Endothelial cell of umbilical vein (primary cell): ENCODE measurements around the gene COBLL1. TPM values are rescaled to one million over a fixed set of nuclear protein-coding genes. Genes with fewer than 3 reads are reported as not detected.

ENCODE experiments used
- BruUV-seq: library from RNA; stranded (reverse); fragments of 400-500 nt; replicated peaks from 2 replicates; lab custom pipeline; 2021; lab: Mats Ljungman, UMichigan
- CTCF ChIA-PET: fragments of 300-600, 350-600 bp; sonication (Branson Sonifier 250); formaldehyde crosslinking; loops from one replicate; lab custom pipeline; 2021; ENCODE audit warnings: antibody characterized with exemption, inconsistent platforms; lab: Charles Lee
- POLR2A ChIA-PET: fragments of 300-600, 350-600 bp; sonication (Branson Sonifier 250); formaldehyde crosslinking; loops from one replicate; lab custom pipeline; 2021; ENCODE audit warnings: antibody characterized with exemption, inconsistent platforms; lab: Charles Lee
- DNase-seq: peaks from one replicate; pipeline ENCODE4 v3.0.0-alpha.2; 2011; ENCODE audit warnings: low read depth, low spot score
- FAIRE-seq: peaks from 2 replicates; lab custom pipeline; 2011; peaks lifted over from hg19 to GRCh38; lab: Jason Lieb, UNC
- H2AFZ ChIP-seq: 2 replicates; pipeline ENCODE4 v1.6.0; 2012; ENCODE audit warnings: low read depth, low read length, control low read depth, inconsistent platforms
- H3K27ac ChIP-seq: 2 replicates; pipeline ENCODE4 v1.5.1; 2011; ENCODE audit warnings: low read depth, mild to moderate bottlenecking, control low read depth, low read length, moderate library complexity; ENCODE audit not compliant: insufficient read depth
- H3K27me3 ChIP-seq, 2 experiments: 2 replicates each; pipeline versions ENCODE4 v1.6.0 to v1.6.1; 2011; ENCODE audit warnings: low read length in 2 of 2, mixed read lengths in 1 of 2; ENCODE audit not compliant: control insufficient read depth in 2 of 2, insufficient read depth in 2 of 2
- H3K36me3 ChIP-seq, 2 experiments: 2 replicates in 1 of 2; 3 replicates in 1 of 2; pipeline ENCODE4 v1.5.1; 2011; ENCODE audit warnings: low read length in 2 of 2, mild to moderate bottlenecking in 1 of 2, moderate library complexity in 1 of 2; ENCODE audit not compliant: control insufficient read depth in 2 of 2, insufficient read depth in 2 of 2; ENCODE audit errors: extremely low read depth in 1 of 2
- H3K4me1 ChIP-seq: 3 replicates; pipeline ENCODE4 v1.5.1; 2011; ENCODE audit warnings: mild to moderate bottlenecking, low read length; ENCODE audit not compliant: control insufficient read depth, insufficient read depth; ENCODE audit errors: extremely low read depth
- H3K4me2 ChIP-seq: 2 replicates; pipeline ENCODE4 v1.6.1; 2011; ENCODE audit warnings: low read length, control low read depth, mixed read lengths; ENCODE audit not compliant: insufficient read depth
- H3K4me3 ChIP-seq, 3 experiments: fragments of 200-600 bp in 1 of 3; sonication (generic), shearing (Covaris generic) in 1 of 3; replicated peaks in 1 of 3; 2 replicates each; pipeline ENCODE4 v1.5.1; 2011 to 2016; ENCODE audit warnings: control low read depth in 3 of 3, low read length in 3 of 3, mild to moderate bottlenecking in 2 of 3, inconsistent platforms in 1 of 3, low read depth in 1 of 3, moderate library complexity in 1 of 3; ENCODE audit not compliant: insufficient read depth in 1 of 3
- H3K79me2 ChIP-seq: 2 replicates; pipeline ENCODE4 v1.6.0; 2012; ENCODE audit warnings: low read length, inconsistent platforms; ENCODE audit not compliant: control insufficient read depth, insufficient read depth
- H3K9ac ChIP-seq: replicated peaks from 2 replicates; pipeline ENCODE3; 2011; ENCODE audit warnings: low read length, control low read depth; ENCODE audit not compliant: insufficient read depth; ENCODE audit errors: extremely low read depth
- H3K9me1 ChIP-seq: replicated peaks from 3 replicates; pipeline ENCODE4 v1.6.0; 2011; ENCODE audit warnings: mild to moderate bottlenecking, low read length; ENCODE audit not compliant: control insufficient read depth, insufficient read depth; ENCODE audit errors: extremely low read depth
- H3K9me3 ChIP-seq: replicated peaks from 2 replicates; pipeline ENCODE4 v1.5.1; 2012; ENCODE audit warnings: low read length, inconsistent platforms; ENCODE audit not compliant: control insufficient read depth, insufficient read depth
- H4K20me1 ChIP-seq: replicated peaks from 2 replicates; pipeline ENCODE3; 2011; ENCODE audit warnings: mild to moderate bottlenecking, low read length; ENCODE audit not compliant: control insufficient read depth, insufficient read depth; ENCODE audit errors: extremely low read depth
- EZH2 ChIP-seq: IDR thresholded peaks from 2 replicates; pipeline ENCODE4 v1.6.1; 2012; ENCODE audit warnings: borderline replicate concordance, low read depth, mild to moderate bottlenecking, moderate library complexity, low read length, inconsistent platforms; ENCODE audit not compliant: severe bottlenecking
- FOS ChIP-seq: IDR thresholded peaks from 2 replicates; pipeline ENCODE4 v1.6.1; 2011; ENCODE audit warnings: mild to moderate bottlenecking, low read length, moderate library complexity, borderline replicate concordance; ENCODE audit not compliant: insufficient read depth
- GATA2 ChIP-seq: IDR thresholded peaks from 2 replicates; pipeline ENCODE4 v1.7.0; 2011; ENCODE audit warnings: low read depth, mild to moderate bottlenecking, moderate library complexity, mixed read lengths, low read length; ENCODE audit not compliant: insufficient read length, insufficient read depth
- JUN ChIP-seq: IDR thresholded peaks from 2 replicates; pipeline ENCODE4 v1.6.1; 2011; ENCODE audit warnings: borderline replicate concordance, low read depth; ENCODE audit not compliant: insufficient read length, insufficient read depth
- MYC ChIP-seq: IDR thresholded peaks from one replicate; pipeline ENCODE4 v1.6.1; 2011; ENCODE audit warnings: mild to moderate bottlenecking, low read depth, low read length
- POLR2A ChIP-seq: IDR thresholded peaks from 2 replicates; pipeline ENCODE4 v1.6.1; 2012; ENCODE audit warnings: low read depth, mild to moderate bottlenecking, control low read depth, low read length
- POLR2AphosphoS5 ChIP-seq: IDR thresholded peaks from 2 replicates; pipeline ENCODE4 v1.6.1; 2012; ENCODE audit warnings: low read depth, mild to moderate bottlenecking, control low read depth, low read length, moderate library complexity; ENCODE audit not compliant: insufficient read depth
- dilution Hi-C: fragments of 300-500 bp; cut with MboI; formaldehyde crosslinking; loops from one replicate; pipeline ENCODE4 v1.15.0; 2019; ENCODE audit warnings: low sequenced_read_pairs; ENCODE audit not compliant: extremely low pct_ligation_motif_present
- intact Hi-C: fragments of 100-400 bp; cut with micrococcal nuclease; formaldehyde crosslinking; loops from one replicate; pipeline ENCODE4 v1.10.0; 2022
- polyA plus RNA-seq, 4 experiments: library from polyadenylated mRNA; depleted of rRNA in 3 of 4; stranded (reverse) in 3 of 4; unstranded in 1 of 4; fragments of >200 nt; gene quantifications; 2 replicates each; pipeline versions ENCODE4 v1.2.1 to v1.2.3, GENCODE V29; 2011 to 2012; ENCODE audit warnings: missing spikeins in 1 of 4
- total RNA-seq: library from RNA; stranded (reverse); gene quantifications from 2 replicates; pipeline ENCODE4 v1.2.3, GENCODE V29; 2021
- TF ChIP-seq, protein P1 (sequence below), 2 donors: IDR thresholded peaks; 1 replicate in 1 of 2; 2 replicates in 1 of 2; pipeline ENCODE4 v1.5.1; 2011; ENCODE audit warnings: low read length in 2 of 2, mild to moderate bottlenecking in 2 of 2, moderate library complexity in 2 of 2, control low read depth in 1 of 2, inconsistent platforms in 1 of 2, low read depth in 1 of 2; ENCODE audit not compliant: insufficient read depth in 1 of 2; ENCODE audit errors: extremely low read depth in 1 of 2
- TF ChIP-seq, protein P2 (sequence below): IDR thresholded peaks from 2 replicates; pipeline ENCODE4 v1.6.1; 2011; ENCODE audit not compliant: insufficient read depth, insufficient read length

COBLL1 gene
- total and polyA plus RNA-seq, 2 donors (not counting 3 experiments of a cell fraction or from before 2014, with no cell fraction given) = 9.1 to 38.4 TPM

DNA sequence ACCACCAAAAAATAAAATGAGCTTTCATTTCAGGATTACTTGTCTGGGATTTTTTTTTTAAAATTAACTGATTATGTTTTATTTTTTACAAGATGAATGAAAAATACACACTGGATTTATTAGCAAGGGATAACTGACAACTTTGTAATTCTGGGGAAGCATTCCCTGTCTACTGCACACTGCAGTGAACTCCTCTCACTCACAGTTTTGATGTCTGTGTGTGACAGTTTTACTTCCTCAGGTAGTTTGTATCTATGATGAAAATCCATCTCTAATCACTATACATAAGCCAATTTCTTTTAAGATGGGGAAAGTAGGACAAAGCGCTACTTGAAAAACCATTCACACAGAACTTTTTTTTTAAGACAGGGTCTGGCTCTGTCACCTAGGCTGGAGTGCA lies 94.5 kb downstream of the COBLL1 start:
- H3K9me1 ChIP-seq = no peaks in the 10 kb centered on the region

More for the DNA sequence above, 94.5 kb downstream of the COBLL1 start:
- no peaks in the 10 kb centered on the region for H4K20me1 ChIP-seq
- peaks cover 9% of the 10 kb centered on the region for H3K4me1 ChIP-seq
- intact Hi-C loops (no loop called here), dilution Hi-C loops (no loop called here)
- H3K9me3 ChIP-seq = no peaks in the 10 kb centered on the region
- H3K4me2 ChIP-seq = no peak overlapping the region
- H3K27ac ChIP-seq = no peak overlapping the region
- no peak overlapping the region for H3K4me3 ChIP-seq
- no peaks in the 10 kb centered on the region for H3K27me3 ChIP-seq
- BruUV-seq = no TSS peak
- ChIA-PET POLR2A (no interaction called here), CTCF (interaction anchor here (1.0 kb wide), 2 partner anchors 95 to 457 kb away, joined by 3 read pairs; partner anchors contain the start of genes COBLL1 and SCN3A)
- H2AFZ ChIP-seq = no peak overlapping the region
- FAIRE-seq (no peak), DNase-seq (no peak)
- H3K79me2 ChIP-seq = peaks cover 3% of the 10 kb centered on the region
- TF ChIP-seq MYC (no peak), POLR2AphosphoS5 (no peak), FOS (no peak), JUN (no peak), EZH2 (no peak), POLR2A (no peak), GATA2 (no peak)
- TF ChIP-seq, protein P1, sequence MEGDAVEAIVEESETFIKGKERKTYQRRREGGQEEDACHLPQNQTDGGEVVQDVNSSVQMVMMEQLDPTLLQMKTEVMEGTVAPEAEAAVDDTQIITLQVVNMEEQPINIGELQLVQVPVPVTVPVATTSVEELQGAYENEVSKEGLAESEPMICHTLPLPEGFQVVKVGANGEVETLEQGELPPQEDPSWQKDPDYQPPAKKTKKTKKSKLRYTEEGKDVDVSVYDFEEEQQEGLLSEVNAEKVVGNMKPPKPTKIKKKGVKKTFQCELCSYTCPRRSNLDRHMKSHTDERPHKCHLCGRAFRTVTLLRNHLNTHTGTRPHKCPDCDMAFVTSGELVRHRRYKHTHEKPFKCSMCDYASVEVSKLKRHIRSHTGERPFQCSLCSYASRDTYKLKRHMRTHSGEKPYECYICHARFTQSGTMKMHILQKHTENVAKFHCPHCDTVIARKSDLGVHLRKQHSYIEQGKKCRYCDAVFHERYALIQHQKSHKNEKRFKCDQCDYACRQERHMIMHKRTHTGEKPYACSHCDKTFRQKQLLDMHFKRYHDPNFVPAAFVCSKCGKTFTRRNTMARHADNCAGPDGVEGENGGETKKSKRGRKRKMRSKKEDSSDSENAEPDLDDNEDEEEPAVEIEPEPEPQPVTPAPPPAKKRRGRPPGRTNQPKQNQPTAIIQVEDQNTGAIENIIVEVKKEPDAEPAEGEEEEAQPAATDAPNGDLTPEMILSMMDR (IDR thresholded peaks at IDR 0.05; ENCODE audit: extremely low read depth in 1 of 2, insufficient read depth in 1 of 2, low read depth in 1 of 2, low read length in 2 of 2) = no peak
- TF ChIP-seq, protein P2, sequence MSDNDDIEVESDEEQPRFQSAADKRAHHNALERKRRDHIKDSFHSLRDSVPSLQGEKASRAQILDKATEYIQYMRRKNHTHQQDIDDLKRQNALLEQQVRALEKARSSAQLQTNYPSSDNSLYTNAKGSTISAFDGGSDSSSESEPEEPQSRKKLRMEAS = no peak
- no peak overlapping the region for H3K9ac ChIP-seq
- no peaks in the 10 kb centered on the region for H3K36me3 ChIP-seq
